H1 (cell line): ENCODE data around the gene HOMER2. TPM values are rescaled to one million over a fixed set of nuclear protein-coding genes. Genes with fewer than 3 reads are reported as not detected.

Experiments
- CTCF ChIA-PET: fragments of 300-600 bp; sonication (Branson Sonifier 250); formaldehyde crosslinking; loops from one replicate; lab custom pipeline; 2021; ENCODE audit not compliant: partially characterized antibody; lab: Charles Lee
- POLR2A ChIA-PET: fragments of 300-600 bp; sonication (Branson Sonifier 250); formaldehyde crosslinking; loops from one replicate; lab custom pipeline; 2021; ENCODE audit warnings: inconsistent platforms; ENCODE audit not compliant: partially characterized antibody; lab: Charles Lee
- DNase-seq, 2 experiments: peaks; one replicate each; pipeline versions ENCODE4 v3.0.0 to v3.0.0-alpha.2; 2010 to 2022; ENCODE audit warnings: low spot score in 2 of 2, low read depth in 1 of 2, mixed read lengths in 1 of 2
- FAIRE-seq: peaks from 2 replicates; lab custom pipeline; 2011; peaks lifted over from hg19 to GRCh38; lab: Jason Lieb, UNC
- H2AFZ ChIP-seq: 2 replicates; pipeline ENCODE4 v1.8.1; 2012; ENCODE audit warnings: low read length, inconsistent platforms
- H2AK5ac ChIP-seq: 2 replicates; pipeline ENCODE4 v1.6.1; 2013; ENCODE audit warnings: low read depth, low read length
- H2BK120ac ChIP-seq: replicated peaks from 2 replicates; pipeline ENCODE3; 2013; ENCODE audit warnings: low read depth, low read length, inconsistent platforms
- H2BK12ac ChIP-seq: 2 replicates; pipeline ENCODE4 v1.6.1; 2013; ENCODE audit warnings: low read depth, low read length
- H2BK15ac ChIP-seq: 2 replicates; pipeline ENCODE4 v1.6.1; 2013; ENCODE audit warnings: low read length
- H2BK20ac ChIP-seq: 2 replicates; pipeline ENCODE4 v1.6.1; 2013; ENCODE audit warnings: low read length
- H2BK5ac ChIP-seq: 2 replicates; pipeline ENCODE4 v1.6.1; 2013; ENCODE audit warnings: low read depth, low read length
- H3K14ac ChIP-seq: 2 replicates; pipeline ENCODE4 v1.6.1; 2013; ENCODE audit warnings: inconsistent platforms; ENCODE audit not compliant: insufficient read length
- H3K18ac ChIP-seq: 2 replicates; pipeline ENCODE4 v1.6.1; 2013; ENCODE audit warnings: low read length; ENCODE audit errors: extremely low read depth
- H3K23ac ChIP-seq: 2 replicates; pipeline ENCODE4 v1.6.1; 2013; ENCODE audit warnings: inconsistent platforms; ENCODE audit not compliant: insufficient read length
- H3K23me2 ChIP-seq: 2 replicates; pipeline ENCODE4 v1.6.1; 2013; ENCODE audit warnings: low read depth, low read length
- H3K27ac ChIP-seq: 2 replicates; pipeline ENCODE4 v1.6.1; 2011; ENCODE audit warnings: low read depth, low read length, inconsistent platforms
- H3K27me3 ChIP-seq, 4 experiments: replicated peaks in 1 of 4; 1 replicate in 1 of 4; 2 replicates in 3 of 4; pipeline versions ENCODE4 v1.6.1 to v1.8.1; 2011 to 2013; ENCODE audit warnings: low read length in 3 of 4, mild to moderate bottlenecking in 3 of 4, inconsistent platforms in 2 of 4, mixed read lengths in 2 of 4, moderate library complexity in 1 of 4; ENCODE audit not compliant: control insufficient read depth in 3 of 4, insufficient read depth in 3 of 4; ENCODE audit errors: extremely low read depth in 1 of 4
- H3K36me3 ChIP-seq, 4 experiments: 2 replicates each; pipeline versions ENCODE4 v1.6.1 to v1.8.1; 2011 to 2013; ENCODE audit warnings: mild to moderate bottlenecking in 4 of 4, low read length in 3 of 4, moderate library complexity in 2 of 4, control low read depth in 1 of 4, inconsistent platforms in 1 of 4; ENCODE audit not compliant: insufficient read depth in 4 of 4, control insufficient read depth in 2 of 4
- H3K4ac ChIP-seq: replicated peaks from 2 replicates; pipeline ENCODE3; 2013; ENCODE audit warnings: low read length, low read depth, mixed read lengths, inconsistent platforms; ENCODE audit not compliant: insufficient read length
- H3K4me1 ChIP-seq, 4 experiments: replicated peaks in 1 of 4; 1 replicate in 1 of 4; 2 replicates in 3 of 4; pipeline versions ENCODE4 v1.6.1 to v1.8.1; 2011 to 2013; ENCODE audit warnings: low read length in 3 of 4, inconsistent platforms in 2 of 4, mixed read lengths in 1 of 4; ENCODE audit not compliant: insufficient read depth in 4 of 4, control insufficient read depth in 3 of 4
- H3K4me2 ChIP-seq, 2 experiments: 2 replicates each; pipeline versions ENCODE4 v1.6.1 to v1.8.1; 2011 to 2013; ENCODE audit warnings: low read depth in 2 of 2, low read length in 2 of 2, control low read depth in 1 of 2, inconsistent platforms in 1 of 2, mild to moderate bottlenecking in 1 of 2; ENCODE audit not compliant: insufficient read depth in 1 of 2
- H3K4me3 ChIP-seq, 4 experiments: fragments of 200-600, 300-600 bp in 1 of 4; sonication (generic), shearing (Covaris generic), sonication (Bioruptor Twin) in 1 of 4; 2 replicates each; pipeline versions ENCODE4 v1.5.1 to v1.8.1; 2011 to 2016; ENCODE audit warnings: low read length in 4 of 4, low read depth in 3 of 4, control low read depth in 2 of 4, inconsistent platforms in 2 of 4, mild to moderate bottlenecking in 2 of 4, mixed read lengths in 1 of 4, moderate library complexity in 1 of 4; ENCODE audit not compliant: insufficient read depth in 2 of 4; ENCODE audit errors: extremely low read depth in 1 of 4
- H3K56ac ChIP-seq: replicated peaks from 2 replicates; pipeline ENCODE3; 2013; ENCODE audit warnings: low read depth, mild to moderate bottlenecking, mixed read lengths, low read length, inconsistent platforms; ENCODE audit not compliant: insufficient read length
- H3K79me1 ChIP-seq: 2 replicates; pipeline ENCODE4 v1.6.1; 2013; ENCODE audit warnings: low read depth, low read length, control low read depth
- H3K79me2 ChIP-seq, 2 experiments: 2 replicates each; pipeline versions ENCODE4 v1.6.1 to v1.8.1; 2012 to 2013; ENCODE audit warnings: low read length in 2 of 2, mild to moderate bottlenecking in 2 of 2, inconsistent platforms in 1 of 2; ENCODE audit not compliant: insufficient read depth in 2 of 2, control insufficient read depth in 1 of 2
- H3K9ac ChIP-seq, 4 experiments: replicated peaks in 1 of 4; 1 replicate in 1 of 4; 2 replicates in 3 of 4; pipeline versions ENCODE4 v1.6.1 to v1.8.1; 2011 to 2013; ENCODE audit warnings: low read depth in 3 of 4, low read length in 3 of 4, control low read depth in 2 of 4, mild to moderate bottlenecking in 2 of 4, moderate library complexity in 2 of 4, inconsistent platforms in 1 of 4; ENCODE audit errors: extremely low read depth in 1 of 4
- H3K9me3 ChIP-seq, 2 experiments: 2 replicates each; pipeline versions ENCODE4 v1.6.1 to v1.8.1; 2012 to 2013; ENCODE audit warnings: mild to moderate bottlenecking in 2 of 2, moderate library complexity in 2 of 2, control low read depth in 1 of 2, inconsistent platforms in 1 of 2, low read depth in 1 of 2, low read length in 1 of 2, mixed read lengths in 1 of 2; ENCODE audit not compliant: insufficient read depth in 2 of 2
- H4K20me1 ChIP-seq, 2 experiments: replicated peaks in 1 of 2; 2 replicates each; pipeline versions ENCODE3 to v1.8.1; 2011 to 2013; ENCODE audit warnings: inconsistent platforms in 2 of 2, low read length in 2 of 2, mild to moderate bottlenecking in 1 of 2; ENCODE audit not compliant: insufficient read depth in 2 of 2, control insufficient read depth in 1 of 2
- H4K5ac ChIP-seq: 2 replicates; pipeline ENCODE4 v1.6.1; 2013; ENCODE audit warnings: low read length, low read depth, mixed read lengths, inconsistent platforms; ENCODE audit not compliant: insufficient read length
- H4K8ac ChIP-seq: 2 replicates; pipeline ENCODE4 v1.8.0; 2013; ENCODE audit warnings: mild to moderate bottlenecking, moderate library complexity, low read length, inconsistent platforms; ENCODE audit not compliant: insufficient read depth; ENCODE audit errors: extremely low read depth
- H4K91ac ChIP-seq: replicated peaks from 2 replicates; pipeline ENCODE3; 2013; ENCODE audit warnings: low read length, mixed read lengths, inconsistent platforms; ENCODE audit not compliant: insufficient read length
- ATF3 ChIP-seq: IDR thresholded peaks from 2 replicates; pipeline ENCODE4 v1.6.1; 2011; ENCODE audit warnings: low read depth, mild to moderate bottlenecking, low read length; ENCODE audit not compliant: insufficient read depth
- CBX5 ChIP-seq: fragments of 300-800, 300-1000 bp; sonication (generic); IDR thresholded peaks from 2 replicates; pipeline ENCODE4 v1.7.1; 2016; ENCODE audit warnings: antibody characterized with exemption, low read length, low read depth
- CBX8 ChIP-seq: fragments of 300-800, 300-1000 bp; sonication (generic); IDR thresholded peaks from 2 replicates; pipeline ENCODE4 v1.7.1; 2016; ENCODE audit warnings: low read depth, low read length, borderline replicate concordance
- CHD2 ChIP-seq: IDR thresholded peaks from 2 replicates; pipeline ENCODE4 v1.6.1; 2012; ENCODE audit warnings: low read length, improper control_type of control experiment
- GTF2F1 ChIP-seq: IDR thresholded peaks from 2 replicates; pipeline ENCODE4 v1.6.1; 2012; ENCODE audit warnings: low read depth, low read length, improper control_type of control experiment, borderline replicate concordance
- HDAC2 ChIP-seq, 2 experiments: fragments of 300-600 bp in 1 of 2; sonication (generic) in 1 of 2; IDR thresholded peaks; 2 replicates each; pipeline ENCODE4 v1.6.1; 2011 to 2012; ENCODE audit warnings: low read depth in 2 of 2, low read length in 2 of 2, mild to moderate bottlenecking in 2 of 2, moderate library complexity in 2 of 2, borderline replicate concordance in 1 of 2, inconsistent platforms in 1 of 2
- HDAC6 ChIP-seq: IDR thresholded peaks from one replicate; pipeline ENCODE4 v1.7.1; 2012; ENCODE audit warnings: low read depth, mild to moderate bottlenecking, inconsistent platforms, low read length, moderate library complexity
- JUND ChIP-seq: IDR thresholded peaks from 2 replicates; pipeline ENCODE4 v1.6.1; 2011; ENCODE audit warnings: mild to moderate bottlenecking, improper control_type of control experiment, low read length
- MAX ChIP-seq: IDR thresholded peaks from 2 replicates; pipeline ENCODE4 v1.6.1; 2012; ENCODE audit warnings: inconsistent platforms
- POLR2AphosphoS5 ChIP-seq: IDR thresholded peaks from 2 replicates; pipeline ENCODE4 v1.6.1; 2011; ENCODE audit warnings: low read depth, low read length
- SIN3A ChIP-seq, 2 experiments: IDR thresholded peaks in 1 of 2; conservative IDR thresholded peaks in 1 of 2; 2 replicates each; pipeline ENCODE4 v1.6.1; 2011 to 2012; ENCODE audit warnings: low read length in 2 of 2, improper control_type of control experiment in 1 of 2, low read depth in 1 of 2, mild to moderate bottlenecking in 1 of 2
- TBP ChIP-seq: IDR thresholded peaks from 2 replicates; pipeline ENCODE4 v1.6.1; 2011; ENCODE audit warnings: low read depth, low read length, improper control_type of control experiment
- TEAD4 ChIP-seq: IDR thresholded peaks from 2 replicates; pipeline ENCODE4 v1.6.1; 2012; ENCODE audit warnings: low read depth, low read length, inconsistent platforms, mixed read lengths
- polyA plus RNA-seq, 7 experiments: library from polyadenylated mRNA; depleted of rRNA in 3 of 7; stranded (reverse) in 5 of 7; unstranded in 2 of 7; fragments of >200 nt in 5 of 7; fragments of 200-250 nt in 2 of 7; gene quantifications; 1 replicate in 5 of 7; 2 replicates in 1 of 7; 4 replicates in 1 of 7; pipeline versions ENCODE4 v1.2.1 to v1.2.3, GENCODE V29; 2011 to 2013; ENCODE audit warnings: missing spikeins in 2 of 7, mixed read lengths in 2 of 7
- total RNA-seq: library from RNA; stranded (reverse); fragmentation: NEBNext Ultra II Directional; extraction: Animal tissue kit (Norgen Biotek cat#: 25700); gene quantifications from 2 replicates; pipeline ENCODE4 v1.2.1, GENCODE V29; 2021

The HOMER2 gene
- total and polyA plus RNA-seq, 2 of the 8 experiments (the other 6 are each of a cell fraction or from before 2014, with no cell fraction given): 12.5 to 27.6 TPM

- H3K4me2 ChIP-seq: no peak overlapping the region
- no peak overlapping the region for H4K8ac ChIP-seq
- H4K20me1 ChIP-seq: no peaks in the 10 kb centered on the region
- H3K4me3 ChIP-seq: no peak overlapping the region
- peaks cover 0 to 7% (median 1%) of the 10 kb centered on the region in 4 experiments; a peak in 4 of 8 replicates for H3K36me3 ChIP-seq
- no peak for DNase-seq
- H3K27ac ChIP-seq: no peak overlapping the region
- no peak for FAIRE-seq
- H2BK12ac ChIP-seq: no peak overlapping the region
- no peak overlapping the region for H2AFZ ChIP-seq
- no peaks in the 10 kb centered on the region for H3K27me3 ChIP-seq
- H3K18ac ChIP-seq: no peak overlapping the region
- no peaks in the 10 kb centered on the region for H3K4me1 ChIP-seq
- no peak overlapping the region for H2BK15ac ChIP-seq
- no peak overlapping the region for H3K14ac ChIP-seq
- no peaks in the 10 kb centered on the region for H3K79me2 ChIP-seq
- H3K56ac ChIP-seq: no peak overlapping the region
- H2BK120ac ChIP-seq: no peak overlapping the region
- CTCF ChIA-PET: interaction anchor here (1.2 kb wide), 1 partner anchor 162 kb away, joined by 5 read pairs; no protein-coding TSS in a partner anchor
- H3K79me1 ChIP-seq: no peaks in the 10 kb centered on the region
- H2BK5ac ChIP-seq: no peak overlapping the region
- no peak overlapping the region for H4K5ac ChIP-seq
- H4K91ac ChIP-seq: no peak overlapping the region
- no peaks in the 10 kb centered on the region for H3K23me2 ChIP-seq
- no peaks in the 10 kb centered on the region for H3K9me3 ChIP-seq
- no peak overlapping the region for H3K9ac ChIP-seq
- no peak overlapping the region for H3K23ac ChIP-seq
- POLR2A ChIA-PET: no interaction called here
- H3K4ac ChIP-seq: no peak overlapping the region
- no peak overlapping the region for H2AK5ac ChIP-seq
- H2BK20ac ChIP-seq: no peak overlapping the region
- TF ChIP-seq CBX5 (no peak), CBX8 (no peak), HDAC6 (no peak), SIN3A (conservative IDR thresholded peaks at IDR 0.05 in 1 of 2, IDR thresholded peaks at IDR 0.05 in 1 of 2; ENCODE audit: low read depth in 1 of 2, low read length in 2 of 2) (no peak), HDAC2 (IDR thresholded peaks at IDR 0.05; ENCODE audit: borderline replicate concordance in 1 of 2, low read depth in 2 of 2, low read length in 2 of 2) (no peak), MAX (no peak), GTF2F1 (no peak), ATF3 (no peak), JUND (no peak), CHD2 (no peak), TEAD4 (no peak), POLR2AphosphoS5 (no peak), TBP (no peak)
Observed at GRCh38 chr15:82839136-82839535, 113.4 kb downstream of the HOMER2 start.
